ENCODE data around the gene MTMR3. TPM values are rescaled to one million over a fixed set of nuclear protein-coding genes. Genes with fewer than 3 reads are reported as not detected.
A peak's percentile ranks its signal among the peaks of the same experiment; 100 is the strongest.

Gene MTMR3
- total RNA-seq, 1 experiment from 2014 or later, result 16.7 TPM

DNA sequence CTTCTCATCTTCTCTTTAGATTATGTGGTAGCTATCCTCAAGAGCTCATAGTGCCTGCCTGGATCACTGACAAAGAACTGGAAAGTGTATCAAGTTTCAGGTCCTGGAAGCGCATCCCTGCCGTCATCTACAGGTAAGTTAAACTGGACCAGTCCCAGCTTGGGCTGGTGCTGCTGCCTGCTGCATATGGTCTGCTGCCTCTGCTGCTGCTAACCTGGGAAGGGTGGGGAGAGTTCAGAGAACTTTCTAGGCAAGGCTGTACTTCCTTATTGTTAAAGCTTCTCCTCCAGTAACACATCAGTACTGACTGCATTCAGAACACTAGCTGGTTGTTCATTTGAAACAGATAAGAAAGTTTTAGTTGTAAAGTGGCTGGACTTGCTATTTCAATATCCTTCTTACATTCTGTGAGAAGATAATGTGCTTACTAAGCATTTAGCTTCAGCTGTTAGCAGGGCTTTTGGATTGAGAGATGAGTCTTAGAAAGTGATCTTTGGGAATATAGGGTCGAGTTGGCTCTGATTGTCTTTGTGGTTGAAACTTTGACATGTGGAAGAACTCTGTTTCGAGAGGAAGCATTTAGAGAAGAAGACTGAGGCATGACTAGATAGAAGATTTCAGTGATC lies 120.0 kb downstream of the MTMR3 start:
- H3K4me3 ChIP-seq (ENCODE audit: insufficient read depth, low read depth, low read length), result no peak overlapping the region
- no peaks in the 10 kb centered on the region for H3K27me3 ChIP-seq (ENCODE audit: control insufficient read depth, insufficient read depth, low read length)
- peaks cover 3% of the 10 kb centered on the region for H3K36me3 ChIP-seq (replicated peaks; ENCODE audit: control insufficient read depth, insufficient read depth, low read length)
- no peak for DNase-seq

DNA sequence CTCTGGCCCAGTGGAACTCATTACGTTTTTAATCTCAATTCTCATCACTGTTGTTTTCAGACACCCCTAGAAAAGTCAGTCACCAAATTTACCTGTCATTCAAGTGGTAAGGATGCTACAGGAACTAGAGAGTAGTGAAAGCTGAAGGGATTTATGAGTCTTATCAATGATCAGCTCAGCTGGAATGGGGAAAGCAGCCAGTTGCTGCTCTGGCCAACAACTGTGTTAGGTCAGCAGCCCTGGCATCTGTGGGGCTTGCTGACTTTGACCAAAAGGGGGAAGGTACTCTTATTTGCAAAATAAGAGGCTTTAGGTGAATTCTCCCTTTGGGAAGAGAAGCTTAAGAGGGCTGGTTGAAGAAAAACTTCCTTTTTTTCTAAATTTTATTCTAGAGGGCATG lies 121.1 kb downstream of the MTMR3 start:
- no peaks in the 10 kb centered on the region for H3K27me3 ChIP-seq (ENCODE audit: control insufficient read depth, insufficient read depth, low read length)
- DNase-seq, result no peak
- H3K36me3 ChIP-seq (replicated peaks; ENCODE audit: control insufficient read depth, insufficient read depth, low read length), result peaks cover 4% of the 10 kb centered on the region; the same call in 1 of the 2 replicates
- H3K4me3 ChIP-seq (ENCODE audit: insufficient read depth, low read depth, low read length), result no peak overlapping the region

DNA sequence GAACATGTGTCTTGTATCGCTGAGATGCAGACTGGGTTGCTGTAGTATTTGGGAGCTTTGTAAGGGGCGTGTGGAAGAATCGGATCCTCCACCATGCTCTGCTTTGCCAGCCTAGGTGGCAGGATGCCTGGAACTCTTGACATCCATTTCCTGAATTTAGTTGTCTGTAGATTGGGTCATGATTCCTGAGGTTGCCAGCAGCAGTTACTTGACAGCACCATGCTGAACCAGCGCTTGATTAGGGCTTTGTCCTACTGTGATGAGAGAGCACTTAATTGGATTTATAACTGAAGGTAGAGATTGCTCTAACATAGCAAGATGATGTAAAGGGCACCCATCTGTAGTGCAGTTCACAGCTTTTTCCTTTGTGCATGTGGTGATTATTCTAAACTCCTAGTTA lies 121.7 kb downstream of the MTMR3 start:
- Histone ChIP-seq H3K27me3 (ENCODE audit: control insufficient read depth, insufficient read depth, low read length) (no peaks in the 10 kb centered on the region), H3K4me3 (ENCODE audit: insufficient read depth, low read depth, low read length) (no peak overlapping the region), H3K36me3 (replicated peaks; ENCODE audit: control insufficient read depth, insufficient read depth, low read length) (peaks cover 4% of the 10 kb centered on the region; the same call in 1 of the 2 replicates)
- DNase-seq, result no peak

DNA sequence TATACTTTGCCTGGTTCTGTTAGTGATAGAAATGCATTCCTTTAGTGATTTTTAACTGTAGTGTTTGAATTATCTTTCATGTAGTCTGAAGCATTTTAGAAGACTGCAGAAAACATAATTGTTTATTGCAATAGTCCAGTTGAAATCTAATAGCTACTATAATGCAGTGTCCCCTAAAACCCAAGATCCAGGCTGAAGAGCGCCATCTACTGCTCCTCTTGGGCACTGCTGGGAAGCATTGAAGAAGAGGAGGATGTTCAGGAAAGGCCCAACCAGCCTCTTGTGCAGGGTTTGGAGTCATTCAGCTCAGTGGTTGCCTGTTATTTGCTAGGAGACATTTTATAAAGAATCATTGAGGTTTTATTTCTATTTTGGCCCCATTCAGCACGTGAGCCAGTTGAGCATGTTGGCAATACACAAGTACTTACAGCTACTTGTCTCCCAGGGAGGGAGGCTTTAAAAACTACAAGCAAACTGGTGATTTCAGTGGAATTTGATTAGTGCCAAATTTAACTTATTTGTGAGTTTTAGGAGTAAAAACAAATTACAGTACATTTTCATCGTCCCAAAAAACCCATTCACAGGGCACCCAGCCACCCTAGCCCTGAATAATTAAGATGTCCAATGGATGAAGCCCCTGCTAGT lies 122.4 kb downstream of the MTMR3 start:
- peaks cover 4% of the 10 kb centered on the region; the same call in 1 of the 2 replicates for H3K36me3 ChIP-seq (replicated peaks; ENCODE audit: control insufficient read depth, insufficient read depth, low read length)
- peak; percentile 69 for DNase-seq
- H3K4me3 ChIP-seq (ENCODE audit: insufficient read depth, low read depth, low read length), result no peak overlapping the region
- no peaks in the 10 kb centered on the region for H3K27me3 ChIP-seq (ENCODE audit: control insufficient read depth, insufficient read depth, low read length)

DNA sequence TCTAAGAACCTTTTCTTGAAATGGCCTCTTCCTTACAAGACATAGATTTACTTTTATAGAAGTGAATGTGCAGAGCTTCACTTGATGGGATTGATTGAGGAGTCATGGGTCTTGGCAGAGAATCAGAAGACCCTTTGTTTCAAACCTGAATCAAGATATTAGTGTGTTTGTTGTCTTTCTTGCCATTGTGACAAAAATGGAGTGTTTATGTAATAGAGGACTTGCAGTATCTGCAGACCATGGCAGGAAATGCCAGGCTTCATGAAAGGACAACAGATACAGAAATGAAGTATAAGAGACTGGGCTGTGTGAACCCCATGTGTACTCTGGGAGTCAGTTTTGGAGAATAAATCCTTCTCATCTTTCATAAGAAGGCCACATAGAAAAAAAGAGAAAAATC lies 124.4 kb downstream of the MTMR3 start:
- no peak overlapping the region for H3K4me3 ChIP-seq (ENCODE audit: insufficient read depth, low read depth, low read length)
- no peak for DNase-seq
- peaks cover 6% of the 10 kb centered on the region; the same call in 1 of the 2 replicates for H3K36me3 ChIP-seq (replicated peaks; ENCODE audit: control insufficient read depth, insufficient read depth, low read length)
- no peaks in the 10 kb centered on the region for H3K27me3 ChIP-seq (ENCODE audit: control insufficient read depth, insufficient read depth, low read length)

DNA sequence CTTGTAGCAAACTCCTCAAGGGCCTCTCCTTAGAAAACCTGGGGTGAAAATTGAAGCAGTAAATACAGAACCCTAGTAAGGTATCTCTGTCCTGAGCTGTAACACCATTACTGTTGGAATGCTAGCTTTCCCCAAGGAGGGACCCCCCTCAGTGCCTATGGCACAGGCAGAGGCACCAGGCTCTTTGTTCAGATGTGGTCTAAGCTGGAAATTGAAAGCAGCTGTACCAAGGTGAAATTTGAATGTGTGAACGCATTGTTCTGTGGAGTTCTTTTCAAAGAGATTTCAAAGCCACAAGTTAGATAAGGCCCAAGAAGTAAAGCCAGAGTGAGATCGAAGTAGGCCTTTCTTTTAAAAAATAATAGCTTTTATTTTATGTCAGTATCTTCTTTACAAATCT lies 125.4 kb downstream of the MTMR3 start:
- Histone ChIP-seq H3K36me3 (replicated peaks; ENCODE audit: control insufficient read depth, insufficient read depth, low read length) (peaks cover 6% of the 10 kb centered on the region; the same call in 1 of the 2 replicates), H3K27me3 (ENCODE audit: control insufficient read depth, insufficient read depth, low read length) (no peaks in the 10 kb centered on the region), H3K4me3 (ENCODE audit: insufficient read depth, low read depth, low read length) (no peak overlapping the region)
- DNase-seq, result no peak

DNA sequence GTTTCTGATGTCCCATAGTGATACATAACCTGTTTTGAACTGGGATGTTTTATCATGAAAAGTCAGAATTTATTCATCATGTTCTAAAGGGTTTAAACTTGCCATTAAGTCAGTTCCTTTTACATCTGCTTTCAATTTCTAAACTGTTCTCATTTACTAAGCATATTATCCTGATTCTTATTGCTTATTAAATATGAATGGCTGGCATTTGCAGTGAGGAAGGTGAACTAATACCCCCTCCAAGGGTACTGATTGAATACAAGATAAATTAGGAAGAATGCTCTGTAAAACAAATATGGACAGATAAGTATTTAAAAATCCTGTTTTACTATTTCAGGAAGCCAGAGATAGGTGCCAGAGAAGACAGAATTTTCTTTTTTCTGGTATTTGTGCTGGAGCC lies 126.5 kb downstream of the MTMR3 start:
- no peak for DNase-seq
- Histone ChIP-seq H3K4me3 (ENCODE audit: insufficient read depth, low read depth, low read length) (no peak overlapping the region), H3K36me3 (replicated peaks; ENCODE audit: control insufficient read depth, insufficient read depth, low read length) (peaks cover 8% of the 10 kb centered on the region), H3K27me3 (ENCODE audit: control insufficient read depth, insufficient read depth, low read length) (no peaks in the 10 kb centered on the region)

DNA sequence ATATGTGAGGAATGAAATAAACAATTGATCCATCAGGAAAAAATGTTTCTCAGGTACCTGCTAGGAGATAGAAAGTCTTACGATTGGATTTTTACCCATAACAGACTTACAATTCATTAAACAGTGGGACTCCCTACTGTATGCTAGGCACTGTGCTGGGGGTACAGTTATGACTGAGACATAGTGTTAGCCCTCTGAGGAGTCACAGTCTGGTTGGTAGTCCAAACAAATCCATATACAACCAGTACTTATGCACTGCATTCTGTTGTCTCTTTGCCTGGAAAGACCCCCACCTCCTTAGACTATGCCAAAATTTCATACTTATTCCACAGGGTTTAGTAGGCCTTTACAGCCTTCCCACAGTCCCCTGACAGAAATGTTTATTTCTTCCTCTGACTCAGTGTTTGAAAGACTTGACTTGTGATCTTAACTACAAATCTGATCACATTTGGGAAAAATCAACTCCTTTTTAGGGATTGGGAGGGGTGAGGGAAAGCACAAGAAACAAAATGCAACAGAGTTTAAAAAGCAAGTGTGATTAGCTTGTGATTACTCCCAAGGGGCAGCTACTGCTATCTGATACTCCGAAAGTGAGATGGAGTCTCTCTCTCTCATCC lies 127.9 kb downstream of the MTMR3 start:
- Histone ChIP-seq H3K27me3 (ENCODE audit: control insufficient read depth, insufficient read depth, low read length) (no peaks in the 10 kb centered on the region), H3K4me3 (ENCODE audit: insufficient read depth, low read depth, low read length) (no peak overlapping the region), H3K36me3 (replicated peaks; ENCODE audit: control insufficient read depth, insufficient read depth, low read length) (peaks cover 9% of the 10 kb centered on the region)
- DNase-seq, result no peak

DNA sequence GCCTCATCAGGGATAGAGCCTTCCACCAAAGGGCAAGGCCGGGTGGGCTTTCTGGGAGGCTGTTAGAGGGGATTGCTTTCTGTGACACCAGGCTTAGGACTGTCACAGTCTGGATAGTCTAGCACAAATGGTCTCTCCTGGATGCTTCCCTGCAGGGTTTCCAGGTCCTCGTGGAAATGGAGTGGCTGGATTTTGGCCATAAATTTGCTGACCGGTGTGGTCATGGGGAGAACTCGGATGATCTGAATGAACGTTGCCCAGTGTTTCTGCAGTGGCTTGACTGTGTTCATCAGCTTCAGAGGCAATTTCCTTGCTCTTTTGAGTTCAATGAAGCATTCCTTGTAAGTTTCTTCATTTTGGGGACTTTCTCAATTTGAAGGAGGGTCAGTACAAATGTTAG lies 130.2 kb downstream of the MTMR3 start:
- H3K4me3 ChIP-seq (ENCODE audit: insufficient read depth, low read depth, low read length), result no peak overlapping the region
- H3K27me3 ChIP-seq (ENCODE audit: control insufficient read depth, insufficient read depth, low read length), result no peaks in the 10 kb centered on the region
- H3K36me3 ChIP-seq (replicated peaks; ENCODE audit: control insufficient read depth, insufficient read depth, low read length), result peaks cover 16% of the 10 kb centered on the region
- no peak for DNase-seq

DNA sequence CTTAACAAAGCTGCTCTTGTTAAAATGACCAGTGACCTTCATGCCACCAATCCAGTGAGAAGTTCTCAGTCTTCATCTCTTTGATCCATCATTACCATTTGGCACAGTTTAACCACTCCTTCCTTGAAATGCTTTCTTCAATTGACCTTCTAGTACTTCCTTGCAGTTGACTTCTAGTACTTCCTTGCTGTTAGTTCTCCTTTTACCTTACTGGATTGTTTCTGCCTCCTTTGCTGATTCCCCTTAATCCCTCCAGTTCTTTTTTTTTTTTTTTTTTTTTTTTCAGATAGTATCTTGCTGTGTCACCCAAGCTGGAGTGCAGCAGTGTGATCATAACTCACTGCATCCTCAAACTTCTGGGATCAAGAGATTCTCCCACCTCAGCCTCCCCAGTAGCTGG lies 131.3 kb downstream of the MTMR3 start:
- DNase-seq, result no peak
- Histone ChIP-seq H3K27me3 (ENCODE audit: control insufficient read depth, insufficient read depth, low read length) (no peaks in the 10 kb centered on the region), H3K36me3 (replicated peaks; ENCODE audit: control insufficient read depth, insufficient read depth, low read length) (peaks cover 14% of the 10 kb centered on the region), H3K4me3 (ENCODE audit: insufficient read depth, low read depth, low read length) (no peak overlapping the region)

DNA sequence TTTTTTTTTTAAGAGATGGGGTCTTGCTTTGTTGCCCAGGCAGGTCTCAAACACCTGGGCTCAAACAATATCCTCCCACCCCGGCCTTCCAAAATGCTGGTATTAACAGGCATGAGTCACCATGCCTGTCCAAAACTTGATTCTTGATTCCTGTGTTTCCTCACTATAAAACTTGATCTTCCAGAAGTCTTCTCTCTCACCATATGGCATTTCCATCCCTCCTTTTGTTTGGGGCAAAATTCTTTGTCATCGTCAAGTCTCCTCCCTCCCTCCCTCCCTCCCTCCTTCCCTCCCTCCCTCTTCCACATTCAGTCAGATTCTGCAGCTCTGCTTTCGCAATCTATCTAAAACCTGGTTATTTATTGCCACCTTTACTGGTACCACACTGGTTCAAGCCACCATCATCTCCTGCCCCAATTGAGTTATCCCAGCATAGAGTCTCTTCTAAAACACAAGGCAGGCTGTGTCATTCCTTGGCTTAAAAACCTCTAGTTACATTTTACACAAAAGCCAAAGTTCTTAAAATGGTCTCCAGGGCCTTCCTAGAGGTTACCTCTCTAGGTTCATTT lies 132.3 kb downstream of the MTMR3 start:
- H3K4me3 ChIP-seq (ENCODE audit: insufficient read depth, low read depth, low read length), result no peak overlapping the region
- DNase-seq, result no peak
- H3K36me3 ChIP-seq (replicated peaks; ENCODE audit: control insufficient read depth, insufficient read depth, low read length), result peaks cover 22% of the 10 kb centered on the region
- H3K27me3 ChIP-seq (ENCODE audit: control insufficient read depth, insufficient read depth, low read length), result no peaks in the 10 kb centered on the region

DNA sequence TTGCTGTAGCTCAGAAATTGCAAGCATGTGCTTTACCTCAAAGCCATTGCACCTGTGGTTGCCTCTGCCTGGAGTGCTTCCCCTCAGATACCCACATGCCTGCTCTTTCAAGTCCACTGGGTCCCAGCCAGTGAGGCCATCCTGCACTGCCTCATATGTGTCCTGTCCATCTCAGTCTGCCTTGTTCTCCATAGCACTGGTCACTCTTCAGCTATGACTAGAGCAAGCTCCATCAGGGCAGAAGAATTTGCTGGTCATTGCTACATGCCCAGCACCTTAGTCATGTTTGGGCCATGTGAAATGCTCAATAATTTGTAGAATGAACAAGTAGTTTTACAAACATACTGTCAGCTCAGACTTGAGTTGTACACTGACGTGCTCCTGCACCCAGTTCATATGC lies 132.9 kb downstream of the MTMR3 start:
- H3K4me3 ChIP-seq (ENCODE audit: insufficient read depth, low read depth, low read length), result no peak overlapping the region
- H3K27me3 ChIP-seq (ENCODE audit: control insufficient read depth, insufficient read depth, low read length), result no peaks in the 10 kb centered on the region
- no peak for DNase-seq
- H3K36me3 ChIP-seq (replicated peaks; ENCODE audit: control insufficient read depth, insufficient read depth, low read length), result peaks cover 25% of the 10 kb centered on the region

DNA sequence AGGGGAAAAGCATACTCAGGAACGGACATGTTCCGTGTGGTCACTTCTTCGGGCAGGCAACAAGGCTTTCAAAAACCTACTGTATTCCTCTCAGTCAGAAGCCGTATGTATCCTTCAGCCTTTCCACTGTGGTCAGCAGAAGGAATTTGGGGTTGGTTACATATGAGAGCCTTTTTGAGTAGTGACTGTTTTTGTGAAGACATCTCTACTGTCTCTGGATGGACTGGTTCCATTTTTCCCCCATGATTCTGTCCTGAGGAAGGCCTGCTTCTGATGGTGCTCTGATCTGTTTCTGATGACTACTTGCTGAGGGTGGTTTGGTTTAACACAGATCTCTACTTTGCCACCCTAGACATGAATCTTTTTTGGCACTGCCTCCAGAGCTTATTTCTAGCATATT lies 133.6 kb downstream of the MTMR3 start:
- Histone ChIP-seq H3K36me3 (replicated peaks; ENCODE audit: control insufficient read depth, insufficient read depth, low read length) (peaks cover 29% of the 10 kb centered on the region), H3K4me3 (ENCODE audit: insufficient read depth, low read depth, low read length) (no peak overlapping the region), H3K27me3 (ENCODE audit: control insufficient read depth, insufficient read depth, low read length) (no peaks in the 10 kb centered on the region)
- DNase-seq, result no peak

DNA sequence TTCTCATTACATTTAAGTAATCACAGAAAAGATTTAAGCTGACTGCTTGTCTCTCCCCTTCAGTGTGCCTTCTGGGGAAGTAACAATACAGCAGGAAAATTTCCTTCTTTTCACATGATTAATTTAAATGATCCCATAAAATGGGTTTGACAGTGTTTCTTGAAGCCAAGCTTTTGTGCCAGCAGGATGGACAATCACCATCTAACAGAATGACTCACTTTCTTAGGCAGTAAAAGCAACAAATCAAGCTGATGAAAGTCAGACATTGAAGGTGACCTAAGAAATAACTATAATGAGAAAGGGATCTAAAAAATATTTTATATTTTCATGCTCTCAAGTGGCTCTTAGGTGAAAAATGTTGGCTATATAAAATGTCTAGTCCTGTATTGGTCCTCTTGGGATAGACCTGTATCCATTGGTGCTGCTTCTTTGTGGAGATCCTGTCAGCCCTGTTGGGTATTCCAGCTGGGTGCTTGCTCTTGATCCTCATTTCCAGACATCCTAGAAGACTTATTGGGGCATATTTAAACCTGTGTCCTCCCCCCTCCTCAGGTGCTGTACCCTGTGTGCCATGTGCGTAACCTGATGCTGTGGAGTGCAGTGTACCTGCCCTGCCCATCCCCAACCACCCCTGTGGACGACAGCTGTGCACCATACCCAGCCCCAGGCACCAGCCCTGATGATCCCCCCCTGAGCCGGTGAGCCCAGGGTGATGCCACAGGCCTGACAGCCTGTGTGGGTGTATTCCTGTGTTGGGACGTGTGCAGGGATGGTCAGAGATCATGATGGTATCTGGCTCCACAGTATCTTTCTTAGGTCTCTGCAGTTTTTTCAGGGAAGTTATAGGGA lies 134.6 kb downstream of the MTMR3 start:
- no peak for DNase-seq
- Histone ChIP-seq H3K4me3 (ENCODE audit: insufficient read depth, low read depth, low read length) (no peak overlapping the region), H3K27me3 (ENCODE audit: control insufficient read depth, insufficient read depth, low read length) (no peaks in the 10 kb centered on the region), H3K36me3 (replicated peaks; ENCODE audit: control insufficient read depth, insufficient read depth, low read length) (peaks cover 33% of the 10 kb centered on the region)
